SK-N-SH (cell line): Measurements from ENCODE around the gene CCDC141. TPM values are rescaled to one million over a fixed set of nuclear protein-coding genes. Genes with fewer than 3 reads are reported as not detected.
A peak's percentile ranks its signal among the peaks of the same experiment; 100 is the strongest.

Source experiments
- CTCF ChIA-PET: fragments of 300-600, 350-600 bp; formaldehyde crosslinking; extraction: SDS; loops from one replicate; lab custom pipeline; 2021; lab: Yijun Ruan, JAX
- POLR2A ChIA-PET: fragments of 350-600 bp; sonication (Branson Sonifier 250); formaldehyde crosslinking; extraction: SDS; loops from one replicate; lab custom pipeline; 2020; ENCODE audit warnings: antibody characterized with exemption, inconsistent platforms; lab: Yijun Ruan, JAX
- DNase-seq: peaks from one replicate; pipeline ENCODE4 v3.0.0; 2012
- H2AFZ ChIP-seq: fragments of 200-600 bp; sonication (generic); 2 replicates; pipeline ENCODE4 v1.8.1; 2016; ENCODE audit warnings: antibody characterized with exemption, mild to moderate bottlenecking, low read depth
- H3F3A ChIP-seq: fragments of 200-600 bp; sonication (generic); replicated peaks from 2 replicates; pipeline ENCODE3; 2016; ENCODE audit warnings: antibody characterized with exemption, mild to moderate bottlenecking; ENCODE audit not compliant: insufficient read depth
- H3K27ac ChIP-seq, 2 experiments: fragments of 200-500 bp in 1 of 2; fragments of 200-600 bp in 1 of 2; sonication (Bioruptor generic) in 1 of 2; sonication (generic), shearing (Covaris generic) in 1 of 2; 2 replicates each; pipeline versions ENCODE4 v1.5.1 to v1.6.1; 2014 to 2016; ENCODE audit warnings: low read depth in 2 of 2, inconsistent platforms in 1 of 2, low read length in 1 of 2, mild to moderate bottlenecking in 1 of 2, mixed read lengths in 1 of 2
- H3K27me3 ChIP-seq: fragments of 200-600 bp; sonication (generic), shearing (Covaris generic); 2 replicates; pipeline ENCODE4 v1.6.1; 2016; ENCODE audit warnings: mixed run types; ENCODE audit not compliant: insufficient read depth
- H3K36me3 ChIP-seq, 2 experiments: fragments of 200-500 bp in 1 of 2; fragments of 200-600 bp in 1 of 2; sonication (Bioruptor generic) in 1 of 2; sonication (generic) in 1 of 2; replicated peaks in 1 of 2; 2 replicates each; pipeline versions ENCODE3 to v1.5.1; 2014 to 2016; ENCODE audit warnings: low read length in 1 of 2, mild to moderate bottlenecking in 1 of 2; ENCODE audit not compliant: insufficient read depth in 2 of 2, control insufficient read depth in 1 of 2
- H3K4me1 ChIP-seq, 2 experiments: fragments of 200-500 bp in 1 of 2; fragments of 200-600 bp in 1 of 2; sonication (Bioruptor generic) in 1 of 2; sonication (generic), shearing (Covaris generic) in 1 of 2; 2 replicates each; pipeline versions ENCODE4 v1.5.1 to v1.6.1; 2014 to 2016; ENCODE audit warnings: low read depth in 1 of 2, low read length in 1 of 2, mixed run types in 1 of 2; ENCODE audit not compliant: insufficient read depth in 2 of 2, control insufficient read depth in 1 of 2
- H3K4me2 ChIP-seq: fragments of 200-600 bp; sonication (generic), shearing (Covaris generic); 2 replicates; pipeline ENCODE4 v1.6.1; 2017; ENCODE audit warnings: mixed run types
- H3K4me3 ChIP-seq, 2 experiments: fragments of 200-500 bp in 1 of 2; fragments of 200-600 bp in 1 of 2; sonication (Bioruptor generic) in 1 of 2; sonication (generic), shearing (Covaris generic) in 1 of 2; 2 replicates each; pipeline versions ENCODE4 v1.5.1 to v1.8.1; 2014 to 2016; ENCODE audit warnings: low read depth in 2 of 2, inconsistent platforms in 1 of 2, low read length in 1 of 2, mild to moderate bottlenecking in 1 of 2, mixed read lengths in 1 of 2, moderate library complexity in 1 of 2
- H3K79me2 ChIP-seq: fragments of 200-600 bp; sonication (generic); 2 replicates; pipeline ENCODE4 v1.8.1; 2017; ENCODE audit warnings: mild to moderate bottlenecking; ENCODE audit not compliant: insufficient read depth
- H3K9ac ChIP-seq: fragments of 200-600 bp; sonication (generic); 2 replicates; pipeline ENCODE4 v1.6.1; 2017; ENCODE audit warnings: mixed run types
- H3K9me2 ChIP-seq: fragments of 200-600 bp; sonication (generic); 2 replicates; pipeline ENCODE4 v1.6.1; 2017; ENCODE audit warnings: mixed run types
- H3K9me3 ChIP-seq: fragments of 200-600 bp; sonication (generic); 2 replicates; pipeline ENCODE4 v1.6.1; 2017; ENCODE audit warnings: mixed run types, mild to moderate bottlenecking, moderate library complexity
- H4K20me1 ChIP-seq: fragments of 200-600 bp; sonication (generic); 2 replicates; pipeline ENCODE4 v1.6.1; 2017; ENCODE audit warnings: mild to moderate bottlenecking, mixed run types; ENCODE audit not compliant: insufficient read depth
- CHD2 ChIP-seq: fragments of 150-350 bp; IDR thresholded peaks from 2 replicates; pipeline ENCODE4 v1.6.1; 2018; ENCODE audit warnings: low read length; ENCODE audit not compliant: partially characterized antibody
- EP300 ChIP-seq, 2 experiments: IDR thresholded peaks; 2 replicates each; pipeline versions ENCODE4 v1.4.0 to v1.6.1; 2012; ENCODE audit warnings: borderline replicate concordance in 1 of 2, low read depth in 1 of 2, low read length in 1 of 2
- FOSL2 ChIP-seq: IDR thresholded peaks from 2 replicates; pipeline ENCODE4 v1.4.0; 2012; ENCODE audit warnings: low read depth, mild to moderate bottlenecking, moderate library complexity, borderline replicate concordance
- FOXM1 ChIP-seq: IDR thresholded peaks from 2 replicates; pipeline ENCODE4 v1.4.0; 2012; ENCODE audit warnings: low read depth, mild to moderate bottlenecking
- GABPA ChIP-seq: IDR thresholded peaks from 2 replicates; pipeline ENCODE4 v1.4.0; 2012; ENCODE audit warnings: low read depth, mild to moderate bottlenecking
- GATA2 ChIP-seq: sonication (generic); formaldehyde crosslinking; IDR thresholded peaks from 2 replicates; pipeline ENCODE4 v1.5.0; 2020; ENCODE audit warnings: mild to moderate bottlenecking, missing genetic modification reagents
- MXI1 ChIP-seq: IDR thresholded peaks from 2 replicates; pipeline ENCODE4 v1.6.1; 2012; ENCODE audit warnings: mild to moderate bottlenecking, low read depth, low read length, improper control_type of control experiment
- NFIC ChIP-seq: IDR thresholded peaks from 2 replicates; pipeline ENCODE4 v1.4.0; 2012; ENCODE audit warnings: borderline replicate concordance
- NRF1 ChIP-seq: IDR thresholded peaks from 2 replicates; pipeline ENCODE4 v1.6.1; 2012; ENCODE audit warnings: low read depth, mild to moderate bottlenecking, low read length
- RAD21 ChIP-seq: IDR thresholded peaks from 2 replicates; pipeline ENCODE4 v1.6.1; 2012; ENCODE audit warnings: mild to moderate bottlenecking, low read length
- RCOR1 ChIP-seq: fragments of 150-350 bp; IDR thresholded peaks from 2 replicates; pipeline ENCODE4 v1.6.1; 2017; ENCODE audit warnings: antibody characterized with exemption, low read length
- RFX5 ChIP-seq: IDR thresholded peaks from 2 replicates; pipeline ENCODE4 v1.6.1; 2012; ENCODE audit warnings: mild to moderate bottlenecking, improper control_type of control experiment, low read length
- SMC3 ChIP-seq: IDR thresholded peaks from 2 replicates; pipeline ENCODE4 v1.6.1; 2012; ENCODE audit warnings: low read depth, low read length, improper control_type of control experiment
- TAF1 ChIP-seq: IDR thresholded peaks from 2 replicates; pipeline ENCODE4 v1.6.1; 2012; ENCODE audit warnings: low read depth, mild to moderate bottlenecking, low read length, moderate library complexity, borderline replicate concordance
- TEAD4 ChIP-seq: IDR thresholded peaks from 2 replicates; pipeline ENCODE4 v1.4.0; 2012; ENCODE audit warnings: mild to moderate bottlenecking, borderline replicate concordance; ENCODE audit not compliant: insufficient read depth
- WGBS: methylation state at CpG from one replicate; pipeline ENCODE4 v1.1.6; 2017; ENCODE audit warnings: low lambda C conversion rate; 5-methylcytosine and 5-hydroxymethylcytosine counted together
- polyA plus RNA-seq, 3 experiments: library from polyadenylated mRNA; depleted of rRNA; stranded (reverse); fragments of >200 nt; gene quantifications; 2 replicates each; pipeline ENCODE4 v1.2.3, GENCODE V29; 2012
- TF ChIP-seq, protein P1 (sequence below): fragments of 150-350 bp; IDR thresholded peaks from 2 replicates; pipeline ENCODE4 v1.6.1; 2017; ENCODE audit warnings: antibody characterized with exemption, low read length, low read depth, borderline replicate concordance
- TF ChIP-seq, protein P2 (sequence below): fragments of 200-600 bp; sonication (generic); IDR thresholded peaks from 2 replicates; pipeline ENCODE4 v1.6.1; 2017; ENCODE audit warnings: antibody characterized with exemption, mild to moderate bottlenecking, moderate library complexity
- TF ChIP-seq, protein P3 (sequence below): IDR thresholded peaks from 2 replicates; pipeline ENCODE4 v1.4.0; 2012; ENCODE audit warnings: low read depth, borderline replicate concordance
- TF ChIP-seq, protein P4 (sequence below): IDR thresholded peaks from 2 replicates; pipeline ENCODE4 v1.4.0; 2012; ENCODE audit warnings: low read depth, borderline replicate concordance
- TF ChIP-seq, protein P5 (sequence below): IDR thresholded peaks from 2 replicates; pipeline ENCODE4 v1.6.1; 2012; ENCODE audit warnings: mild to moderate bottlenecking, low read depth, low read length, moderate library complexity
- TF ChIP-seq, protein P6 (sequence below): IDR thresholded peaks from 2 replicates; pipeline ENCODE4; 2012

The CCDC141 gene
- polyA plus RNA-seq, 1 of the 3 experiments (the other 2 are of a cell fraction), result 0.02 TPM

DNA sequence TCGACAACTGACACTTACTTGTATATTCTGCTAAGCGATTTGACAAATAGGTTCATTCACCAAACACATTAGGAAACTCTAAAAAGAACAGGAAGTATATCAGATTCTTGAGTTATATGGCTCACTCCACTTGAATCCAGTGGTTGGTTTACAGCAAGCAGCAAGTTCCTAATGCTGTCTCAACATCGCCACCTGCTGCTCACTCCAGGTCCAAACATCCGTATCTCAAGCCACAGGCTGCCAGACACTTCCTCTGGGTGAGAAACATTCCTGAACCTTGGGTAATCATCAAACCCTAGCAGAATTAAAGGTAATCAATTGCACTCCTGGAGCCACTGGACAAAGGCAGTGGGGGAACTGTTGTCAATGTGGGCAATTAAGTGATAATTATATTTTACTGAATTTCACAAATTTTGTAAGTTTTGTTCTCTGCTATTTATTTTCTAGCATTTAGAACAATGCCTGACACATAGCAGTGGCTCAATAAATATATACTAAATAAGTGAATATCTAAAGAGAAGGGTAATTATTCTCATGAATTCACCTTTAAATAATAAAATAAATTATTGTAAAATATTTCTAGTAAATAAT is 135.6 kb downstream of the CCDC141 start:
- Histone ChIP-seq H3K36me3 (no peaks in the 10 kb centered on the region), H3K79me2 (no peaks in the 10 kb centered on the region), H3K4me1 (peaks cover 0 to 6% of the 10 kb centered on the region in 2 experiments; a peak in 2 of 4 replicates), H3K27ac (no peak overlapping the region), H3F3A (no peaks in the 10 kb centered on the region), H2AFZ (no peak overlapping the region), H3K4me2 (no peak overlapping the region), H3K9ac (no peak overlapping the region), H3K27me3 (no peaks in the 10 kb centered on the region), H4K20me1 (no peaks in the 10 kb centered on the region), H3K9me3 (no peaks in the 10 kb centered on the region), H3K4me3 (peak overlapping the region in 1 of 2 experiments; percentile 34; a peak in 1 of 4 replicates), H3K9me2 (no peaks in the 10 kb centered on the region)
- ChIA-PET POLR2A (no interaction called here), CTCF (interaction anchor here (0.9 to 9.4 kb wide), 10 partner anchors 12 to 214 kb away, joined by 3 to 96 read pairs (median 5); no protein-coding TSS in a partner anchor)
- 30% methylated on average over 4 of the region's 4 CpGs for WGBS
- peak; percentile 64 for DNase-seq
- TF ChIP-seq, protein P1, sequence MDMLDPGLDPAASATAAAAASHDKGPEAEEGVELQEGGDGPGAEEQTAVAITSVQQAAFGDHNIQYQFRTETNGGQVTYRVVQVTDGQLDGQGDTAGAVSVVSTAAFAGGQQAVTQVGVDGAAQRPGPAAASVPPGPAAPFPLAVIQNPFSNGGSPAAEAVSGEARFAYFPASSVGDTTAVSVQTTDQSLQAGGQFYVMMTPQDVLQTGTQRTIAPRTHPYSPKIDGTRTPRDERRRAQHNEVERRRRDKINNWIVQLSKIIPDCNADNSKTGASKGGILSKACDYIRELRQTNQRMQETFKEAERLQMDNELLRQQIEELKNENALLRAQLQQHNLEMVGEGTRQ, result no peak
- TF ChIP-seq NRF1 (no peak), TEAD4 (no peak), CHD2 (peak; percentile 23), RAD21 (peak; percentile 92), NFIC (no peak), RCOR1 (no peak), FOXM1 (no peak), SMC3 (peak; percentile 98), TAF1 (no peak), EP300 (IDR thresholded peaks at IDR 0.05; ENCODE audit: borderline replicate concordance in 1 of 2, low read depth in 1 of 2, low read length in 1 of 2) (no peak), RFX5 (no peak), GABPA (no peak), FOSL2 (no peak), MXI1 (no peak), GATA2 (no peak)
- TF ChIP-seq, protein P2, sequence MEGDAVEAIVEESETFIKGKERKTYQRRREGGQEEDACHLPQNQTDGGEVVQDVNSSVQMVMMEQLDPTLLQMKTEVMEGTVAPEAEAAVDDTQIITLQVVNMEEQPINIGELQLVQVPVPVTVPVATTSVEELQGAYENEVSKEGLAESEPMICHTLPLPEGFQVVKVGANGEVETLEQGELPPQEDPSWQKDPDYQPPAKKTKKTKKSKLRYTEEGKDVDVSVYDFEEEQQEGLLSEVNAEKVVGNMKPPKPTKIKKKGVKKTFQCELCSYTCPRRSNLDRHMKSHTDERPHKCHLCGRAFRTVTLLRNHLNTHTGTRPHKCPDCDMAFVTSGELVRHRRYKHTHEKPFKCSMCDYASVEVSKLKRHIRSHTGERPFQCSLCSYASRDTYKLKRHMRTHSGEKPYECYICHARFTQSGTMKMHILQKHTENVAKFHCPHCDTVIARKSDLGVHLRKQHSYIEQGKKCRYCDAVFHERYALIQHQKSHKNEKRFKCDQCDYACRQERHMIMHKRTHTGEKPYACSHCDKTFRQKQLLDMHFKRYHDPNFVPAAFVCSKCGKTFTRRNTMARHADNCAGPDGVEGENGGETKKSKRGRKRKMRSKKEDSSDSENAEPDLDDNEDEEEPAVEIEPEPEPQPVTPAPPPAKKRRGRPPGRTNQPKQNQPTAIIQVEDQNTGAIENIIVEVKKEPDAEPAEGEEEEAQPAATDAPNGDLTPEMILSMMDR, result peak; percentile 90
- TF ChIP-seq, protein P3, sequence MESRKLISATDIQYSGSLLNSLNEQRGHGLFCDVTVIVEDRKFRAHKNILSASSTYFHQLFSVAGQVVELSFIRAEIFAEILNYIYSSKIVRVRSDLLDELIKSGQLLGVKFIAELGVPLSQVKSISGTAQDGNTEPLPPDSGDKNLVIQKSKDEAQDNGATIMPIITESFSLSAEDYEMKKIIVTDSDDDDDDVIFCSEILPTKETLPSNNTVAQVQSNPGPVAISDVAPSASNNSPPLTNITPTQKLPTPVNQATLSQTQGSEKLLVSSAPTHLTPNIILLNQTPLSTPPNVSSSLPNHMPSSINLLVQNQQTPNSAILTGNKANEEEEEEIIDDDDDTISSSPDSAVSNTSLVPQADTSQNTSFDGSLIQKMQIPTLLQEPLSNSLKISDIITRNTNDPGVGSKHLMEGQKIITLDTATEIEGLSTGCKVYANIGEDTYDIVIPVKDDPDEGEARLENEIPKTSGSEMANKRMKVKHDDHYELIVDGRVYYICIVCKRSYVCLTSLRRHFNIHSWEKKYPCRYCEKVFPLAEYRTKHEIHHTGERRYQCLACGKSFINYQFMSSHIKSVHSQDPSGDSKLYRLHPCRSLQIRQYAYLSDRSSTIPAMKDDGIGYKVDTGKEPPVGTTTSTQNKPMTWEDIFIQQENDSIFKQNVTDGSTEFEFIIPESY, result no peak
- TF ChIP-seq, protein P4, sequence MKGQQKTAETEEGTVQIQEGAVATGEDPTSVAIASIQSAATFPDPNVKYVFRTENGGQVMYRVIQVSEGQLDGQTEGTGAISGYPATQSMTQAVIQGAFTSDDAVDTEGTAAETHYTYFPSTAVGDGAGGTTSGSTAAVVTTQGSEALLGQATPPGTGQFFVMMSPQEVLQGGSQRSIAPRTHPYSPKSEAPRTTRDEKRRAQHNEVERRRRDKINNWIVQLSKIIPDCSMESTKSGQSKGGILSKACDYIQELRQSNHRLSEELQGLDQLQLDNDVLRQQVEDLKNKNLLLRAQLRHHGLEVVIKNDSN, result no peak
- TF ChIP-seq, protein P5, sequence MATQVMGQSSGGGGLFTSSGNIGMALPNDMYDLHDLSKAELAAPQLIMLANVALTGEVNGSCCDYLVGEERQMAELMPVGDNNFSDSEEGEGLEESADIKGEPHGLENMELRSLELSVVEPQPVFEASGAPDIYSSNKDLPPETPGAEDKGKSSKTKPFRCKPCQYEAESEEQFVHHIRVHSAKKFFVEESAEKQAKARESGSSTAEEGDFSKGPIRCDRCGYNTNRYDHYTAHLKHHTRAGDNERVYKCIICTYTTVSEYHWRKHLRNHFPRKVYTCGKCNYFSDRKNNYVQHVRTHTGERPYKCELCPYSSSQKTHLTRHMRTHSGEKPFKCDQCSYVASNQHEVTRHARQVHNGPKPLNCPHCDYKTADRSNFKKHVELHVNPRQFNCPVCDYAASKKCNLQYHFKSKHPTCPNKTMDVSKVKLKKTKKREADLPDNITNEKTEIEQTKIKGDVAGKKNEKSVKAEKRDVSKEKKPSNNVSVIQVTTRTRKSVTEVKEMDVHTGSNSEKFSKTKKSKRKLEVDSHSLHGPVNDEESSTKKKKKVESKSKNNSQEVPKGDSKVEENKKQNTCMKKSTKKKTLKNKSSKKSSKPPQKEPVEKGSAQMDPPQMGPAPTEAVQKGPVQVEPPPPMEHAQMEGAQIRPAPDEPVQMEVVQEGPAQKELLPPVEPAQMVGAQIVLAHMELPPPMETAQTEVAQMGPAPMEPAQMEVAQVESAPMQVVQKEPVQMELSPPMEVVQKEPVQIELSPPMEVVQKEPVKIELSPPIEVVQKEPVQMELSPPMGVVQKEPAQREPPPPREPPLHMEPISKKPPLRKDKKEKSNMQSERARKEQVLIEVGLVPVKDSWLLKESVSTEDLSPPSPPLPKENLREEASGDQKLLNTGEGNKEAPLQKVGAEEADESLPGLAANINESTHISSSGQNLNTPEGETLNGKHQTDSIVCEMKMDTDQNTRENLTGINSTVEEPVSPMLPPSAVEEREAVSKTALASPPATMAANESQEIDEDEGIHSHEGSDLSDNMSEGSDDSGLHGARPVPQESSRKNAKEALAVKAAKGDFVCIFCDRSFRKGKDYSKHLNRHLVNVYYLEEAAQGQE, result no peak
- TF ChIP-seq, protein P6, sequence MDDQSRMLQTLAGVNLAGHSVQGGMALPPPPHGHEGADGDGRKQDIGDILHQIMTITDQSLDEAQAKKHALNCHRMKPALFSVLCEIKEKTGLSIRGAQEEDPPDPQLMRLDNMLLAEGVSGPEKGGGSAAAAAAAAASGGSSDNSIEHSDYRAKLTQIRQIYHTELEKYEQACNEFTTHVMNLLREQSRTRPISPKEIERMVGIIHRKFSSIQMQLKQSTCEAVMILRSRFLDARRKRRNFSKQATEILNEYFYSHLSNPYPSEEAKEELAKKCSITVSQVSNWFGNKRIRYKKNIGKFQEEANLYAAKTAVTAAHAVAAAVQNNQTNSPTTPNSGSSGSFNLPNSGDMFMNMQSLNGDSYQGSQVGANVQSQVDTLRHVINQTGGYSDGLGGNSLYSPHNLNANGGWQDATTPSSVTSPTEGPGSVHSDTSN, result no peak
